ENCODE measurements around the gene BCR. TPM values are rescaled to one million over a fixed set of nuclear protein-coding genes. Genes with fewer than 3 reads are reported as not detected.

Gene BCR
- total and polyA plus RNA-seq, 2 of the 13 experiments (the other 11 are each of a cell fraction or from before 2014, with no cell fraction given): 19.9 to 33.6 TPM

DNA sequence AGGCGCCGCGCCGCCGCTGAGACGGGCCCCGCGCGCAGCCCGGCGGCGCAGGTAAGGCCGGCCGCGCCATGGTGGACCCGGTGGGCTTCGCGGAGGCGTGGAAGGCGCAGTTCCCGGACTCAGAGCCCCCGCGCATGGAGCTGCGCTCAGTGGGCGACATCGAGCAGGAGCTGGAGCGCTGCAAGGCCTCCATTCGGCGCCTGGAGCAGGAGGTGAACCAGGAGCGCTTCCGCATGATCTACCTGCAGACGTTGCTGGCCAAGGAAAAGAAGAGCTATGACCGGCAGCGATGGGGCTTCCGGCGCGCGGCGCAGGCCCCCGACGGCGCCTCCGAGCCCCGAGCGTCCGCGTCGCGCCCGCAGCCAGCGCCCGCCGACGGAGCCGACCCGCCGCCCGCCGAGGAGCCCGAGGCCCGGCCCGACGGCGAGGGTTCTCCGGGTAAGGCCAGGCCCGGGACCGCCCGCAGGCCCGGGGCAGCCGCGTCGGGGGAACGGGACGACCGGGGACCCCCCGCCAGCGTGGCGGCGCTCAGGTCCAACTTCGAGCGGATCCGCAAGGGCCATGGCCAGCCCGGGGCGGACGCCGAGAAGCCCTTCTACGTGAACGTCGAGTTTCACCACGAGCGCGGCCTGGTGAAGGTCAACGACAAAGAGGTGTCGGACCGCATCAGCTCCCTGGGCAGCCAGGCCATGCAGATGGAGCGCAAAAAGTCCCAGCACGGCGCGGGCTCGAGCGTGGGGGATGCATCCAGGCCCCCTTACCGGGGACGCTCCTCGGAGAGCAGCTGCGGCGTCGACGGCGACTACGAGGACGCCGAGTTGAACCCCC, 798 bp downstream of the BCR start (continued):
- TF ChIP-seq, protein P1, sequence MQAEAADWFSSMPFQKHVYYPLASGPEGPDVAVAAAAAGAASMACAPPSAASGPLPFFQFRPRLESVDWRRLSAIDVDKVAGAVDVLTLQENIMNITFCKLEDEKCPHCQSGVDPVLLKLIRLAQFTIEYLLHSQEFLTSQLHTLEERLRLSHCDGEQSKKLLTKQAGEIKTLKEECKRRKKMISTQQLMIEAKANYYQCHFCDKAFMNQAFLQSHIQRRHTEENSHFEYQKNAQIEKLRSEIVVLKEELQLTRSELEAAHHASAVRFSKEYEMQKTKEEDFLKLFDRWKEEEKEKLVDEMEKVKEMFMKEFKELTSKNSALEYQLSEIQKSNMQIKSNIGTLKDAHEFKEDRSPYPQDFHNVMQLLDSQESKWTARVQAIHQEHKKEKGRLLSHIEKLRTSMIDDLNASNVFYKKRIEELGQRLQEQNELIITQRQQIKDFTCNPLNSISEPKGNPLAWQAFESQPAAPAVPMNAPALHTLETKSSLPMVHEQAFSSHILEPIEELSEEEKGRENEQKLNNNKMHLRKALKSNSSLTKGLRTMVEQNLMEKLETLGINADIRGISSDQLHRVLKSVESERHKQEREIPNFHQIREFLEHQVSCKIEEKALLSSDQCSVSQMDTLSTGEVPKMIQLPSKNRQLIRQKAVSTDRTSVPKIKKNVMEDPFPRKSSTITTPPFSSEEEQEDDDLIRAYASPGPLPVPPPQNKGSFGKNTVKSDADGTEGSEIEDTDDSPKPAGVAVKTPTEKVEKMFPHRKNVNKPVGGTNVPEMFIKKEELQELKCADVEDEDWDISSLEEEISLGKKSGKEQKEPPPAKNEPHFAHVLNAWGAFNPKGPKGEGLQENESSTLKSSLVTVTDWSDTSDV (CRISPR knock-in tag; IDR thresholded peaks at IDR 0.05): no peak
- no peak for TF ChIP-seq SMAD9 (CRISPR knock-in tag; IDR thresholded peaks at IDR 0.05)
- peak; percentile 82; the same call in 1 of the 2 replicates for TF ChIP-seq ZNF83 (CRISPR knock-in tag; IDR thresholded peaks at IDR 0.05; ENCODE audit: borderline replicate concordance)
- TF ChIP-seq, protein P2, sequence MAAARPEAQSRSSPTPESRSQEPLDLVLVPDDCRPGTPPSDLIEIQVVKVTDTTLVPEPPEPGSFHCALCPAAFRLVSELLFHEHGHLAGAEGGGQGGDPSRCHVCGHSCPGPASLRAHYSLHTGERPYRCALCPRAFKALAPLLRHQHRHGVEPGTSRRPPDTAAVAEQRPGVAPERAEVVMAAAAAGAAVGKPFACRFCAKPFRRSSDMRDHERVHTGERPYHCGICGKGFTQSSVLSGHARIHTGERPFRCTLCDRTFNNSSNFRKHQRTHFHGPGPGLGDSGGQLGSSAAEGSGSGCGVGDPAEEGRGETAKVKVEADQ (CRISPR knock-in tag; IDR thresholded peaks at IDR 0.05; ENCODE audit: borderline replicate concordance): no peak
- TF ChIP-seq SAP130 (CRISPR knock-in tag; IDR thresholded peaks at IDR 0.05; ENCODE audit: low read depth): peak; percentile 9; the same call in 1 of the 2 replicates
- TF ChIP-seq, protein P3, sequence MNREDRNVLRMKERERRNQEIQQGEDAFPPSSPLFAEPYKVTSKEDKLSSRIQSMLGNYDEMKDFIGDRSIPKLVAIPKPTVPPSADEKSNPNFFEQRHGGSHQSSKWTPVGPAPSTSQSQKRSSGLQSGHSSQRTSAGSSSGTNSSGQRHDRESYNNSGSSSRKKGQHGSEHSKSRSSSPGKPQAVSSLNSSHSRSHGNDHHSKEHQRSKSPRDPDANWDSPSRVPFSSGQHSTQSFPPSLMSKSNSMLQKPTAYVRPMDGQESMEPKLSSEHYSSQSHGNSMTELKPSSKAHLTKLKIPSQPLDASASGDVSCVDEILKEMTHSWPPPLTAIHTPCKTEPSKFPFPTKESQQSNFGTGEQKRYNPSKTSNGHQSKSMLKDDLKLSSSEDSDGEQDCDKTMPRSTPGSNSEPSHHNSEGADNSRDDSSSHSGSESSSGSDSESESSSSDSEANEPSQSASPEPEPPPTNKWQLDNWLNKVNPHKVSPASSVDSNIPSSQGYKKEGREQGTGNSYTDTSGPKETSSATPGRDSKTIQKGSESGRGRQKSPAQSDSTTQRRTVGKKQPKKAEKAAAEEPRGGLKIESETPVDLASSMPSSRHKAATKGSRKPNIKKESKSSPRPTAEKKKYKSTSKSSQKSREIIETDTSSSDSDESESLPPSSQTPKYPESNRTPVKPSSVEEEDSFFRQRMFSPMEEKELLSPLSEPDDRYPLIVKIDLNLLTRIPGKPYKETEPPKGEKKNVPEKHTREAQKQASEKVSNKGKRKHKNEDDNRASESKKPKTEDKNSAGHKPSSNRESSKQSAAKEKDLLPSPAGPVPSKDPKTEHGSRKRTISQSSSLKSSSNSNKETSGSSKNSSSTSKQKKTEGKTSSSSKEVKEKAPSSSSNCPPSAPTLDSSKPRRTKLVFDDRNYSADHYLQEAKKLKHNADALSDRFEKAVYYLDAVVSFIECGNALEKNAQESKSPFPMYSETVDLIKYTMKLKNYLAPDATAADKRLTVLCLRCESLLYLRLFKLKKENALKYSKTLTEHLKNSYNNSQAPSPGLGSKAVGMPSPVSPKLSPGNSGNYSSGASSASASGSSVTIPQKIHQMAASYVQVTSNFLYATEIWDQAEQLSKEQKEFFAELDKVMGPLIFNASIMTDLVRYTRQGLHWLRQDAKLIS (CRISPR knock-in tag; IDR thresholded peaks at IDR 0.05): no peak
- TF ChIP-seq NFKB2 (CRISPR knock-in tag; IDR thresholded peaks at IDR 0.05; ENCODE audit: borderline replicate concordance): 0 out of 2 replicates have a peak, but pooled peaks have one; percentile 44
- TF ChIP-seq ZNF543 (CRISPR knock-in tag; IDR thresholded peaks at IDR 0.05): no peak
- no peak for TF ChIP-seq TOE1 (CRISPR knock-in tag; IDR thresholded peaks at IDR 0.05)
- TF ChIP-seq, protein P4, sequence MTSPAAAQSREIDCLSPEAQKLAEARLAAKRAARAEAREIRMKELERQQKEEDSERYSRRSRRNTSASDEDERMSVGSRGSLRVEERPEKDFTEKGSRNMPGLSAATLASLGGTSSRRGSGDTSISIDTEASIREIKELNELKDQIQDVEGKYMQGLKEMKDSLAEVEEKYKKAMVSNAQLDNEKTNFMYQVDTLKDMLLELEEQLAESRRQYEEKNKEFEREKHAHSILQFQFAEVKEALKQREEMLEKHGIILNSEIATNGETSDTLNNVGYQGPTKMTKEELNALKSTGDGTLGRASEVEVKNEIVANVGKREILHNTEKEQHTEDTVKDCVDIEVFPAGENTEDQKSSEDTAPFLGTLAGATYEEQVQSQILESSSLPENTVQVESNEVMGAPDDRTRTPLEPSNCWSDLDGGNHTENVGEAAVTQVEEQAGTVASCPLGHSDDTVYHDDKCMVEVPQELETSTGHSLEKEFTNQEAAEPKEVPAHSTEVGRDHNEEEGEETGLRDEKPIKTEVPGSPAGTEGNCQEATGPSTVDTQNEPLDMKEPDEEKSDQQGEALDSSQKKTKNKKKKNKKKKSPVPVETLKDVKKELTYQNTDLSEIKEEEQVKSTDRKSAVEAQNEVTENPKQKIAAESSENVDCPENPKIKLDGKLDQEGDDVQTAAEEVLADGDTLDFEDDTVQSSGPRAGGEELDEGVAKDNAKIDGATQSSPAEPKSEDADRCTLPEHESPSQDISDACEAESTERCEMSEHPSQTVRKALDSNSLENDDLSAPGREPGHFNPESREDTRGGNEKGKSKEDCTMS (CRISPR knock-in tag; conservative IDR thresholded peaks at IDR 0.05): no peak
- peak; percentile 6; the same call in 1 of the 2 replicates for TF ChIP-seq GABPB1 (CRISPR knock-in tag; IDR thresholded peaks at IDR 0.05)
- no peak for TF ChIP-seq EHMT2 (IDR thresholded peaks at IDR 0.05; ENCODE audit: borderline replicate concordance, low read depth, low read length)
- TF ChIP-seq ZNF790 (CRISPR knock-in tag; IDR thresholded peaks at IDR 0.05; ENCODE audit: borderline replicate concordance): no peak
- TF ChIP-seq, protein P5, sequence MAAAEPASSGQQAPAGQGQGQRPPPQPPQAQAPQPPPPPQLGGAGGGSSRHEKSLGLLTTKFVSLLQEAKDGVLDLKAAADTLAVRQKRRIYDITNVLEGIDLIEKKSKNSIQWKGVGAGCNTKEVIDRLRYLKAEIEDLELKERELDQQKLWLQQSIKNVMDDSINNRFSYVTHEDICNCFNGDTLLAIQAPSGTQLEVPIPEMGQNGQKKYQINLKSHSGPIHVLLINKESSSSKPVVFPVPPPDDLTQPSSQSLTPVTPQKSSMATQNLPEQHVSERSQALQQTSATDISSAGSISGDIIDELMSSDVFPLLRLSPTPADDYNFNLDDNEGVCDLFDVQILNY (CRISPR knock-in tag; conservative IDR thresholded peaks at IDR 0.05): no peak
- no peak for TF ChIP-seq PITX1 (CRISPR knock-in tag; IDR thresholded peaks at IDR 0.05)
